DND-41 (cell line): ENCODE measurements around the gene MON1A.

ENCODE experiments used
- CTCF ChIP-seq: IDR thresholded peaks from 2 replicates; pipeline ENCODE4 v1.5.1; 2012; ENCODE audit warnings: borderline replicate concordance, low read length, moderate library complexity, mild to moderate bottlenecking; ENCODE audit not compliant: poor library complexity, severe bottlenecking; ENCODE audit errors: extremely low read depth
- EZH2 ChIP-seq: IDR thresholded peaks from 3 replicates; pipeline ENCODE4 v1.6.1; 2012; ENCODE audit warnings: borderline replicate concordance, low read depth, mild to moderate bottlenecking, moderate library complexity, low read length, inconsistent platforms; ENCODE audit not compliant: severe bottlenecking

- TF ChIP-seq CTCF (no peak), EZH2 (no peak)
Observed at GRCh38 chr3:49916686-49917085, 12.9 kb downstream of the MON1A start.
